A673 (cell line): ENCODE data around the gene CC2D1A. TPM values are rescaled to one million over a fixed set of nuclear protein-coding genes. Genes with fewer than 3 reads are reported as not detected.

Experiments used
- BruUV-seq: library from RNA; stranded (reverse); fragments of 400-500 nt; replicated peaks from 2 replicates; lab custom pipeline; 2021; lab: Mats Ljungman, UMichigan
- CTCF ChIA-PET: fragments of 300-600 bp; sonication (Branson Sonifier 250); formaldehyde crosslinking; loops from one replicate; lab custom pipeline; 2022; ENCODE audit warnings: antibody characterized with exemption; lab: Charles Lee
- POLR2A ChIA-PET: fragments of 300-600 bp; sonication (Branson Sonifier 250); formaldehyde crosslinking; loops from one replicate; lab custom pipeline; 2022; ENCODE audit warnings: antibody characterized with exemption; ENCODE audit not compliant: low non-redundant PET; lab: Charles Lee
- DNase-seq: peaks from one replicate; pipeline ENCODE4 v3.0.0-alpha.2; 2015; ENCODE audit warnings: low spot score
- H3K27ac ChIP-seq: fragments of 200-600 bp; sonication (generic); 2 replicates; pipeline ENCODE4 v1.5.1; 2016; ENCODE audit warnings: mixed run types, low read depth, mild to moderate bottlenecking, mixed read lengths, antibody characterized with exemption, low read length; ENCODE audit not compliant: poor library complexity, severe bottlenecking
- H3K27me3 ChIP-seq: fragments of 200-600 bp; sonication (generic); replicated peaks from 2 replicates; pipeline ENCODE4 v1.6.1; 2017; ENCODE audit warnings: mixed run types, low read depth, mild to moderate bottlenecking, mixed read lengths, antibody characterized with exemption, low read length; ENCODE audit not compliant: insufficient read depth, poor library complexity
- H3K36me3 ChIP-seq: fragments of 200-600 bp; sonication (generic); 2 replicates; pipeline ENCODE4 v1.6.1; 2016; ENCODE audit warnings: mixed run types, mild to moderate bottlenecking, mixed read lengths, antibody characterized with exemption, low read length; ENCODE audit not compliant: insufficient read depth, poor library complexity, severe bottlenecking
- H3K4me1 ChIP-seq: fragments of 200-600 bp; sonication (generic); 2 replicates; pipeline ENCODE4 v1.6.1; 2017; ENCODE audit warnings: mixed run types, mild to moderate bottlenecking, mixed read lengths, antibody characterized with exemption, low read length; ENCODE audit not compliant: insufficient read depth, poor library complexity, severe bottlenecking
- H3K4me3 ChIP-seq: fragments of 200-600 bp; sonication (generic); 2 replicates; pipeline ENCODE4 v1.5.1; 2016; ENCODE audit warnings: low read depth, mixed run types, mild to moderate bottlenecking, mixed read lengths, low read length; ENCODE audit not compliant: poor library complexity, severe bottlenecking
- H3K9me3 ChIP-seq: fragments of 200-600 bp; sonication (generic); 2 replicates; pipeline ENCODE4 v1.6.1; 2016; ENCODE audit warnings: mixed run types, low read depth, mild to moderate bottlenecking, mixed read lengths, antibody characterized with exemption, low read length; ENCODE audit not compliant: poor library complexity, severe bottlenecking
- EZH2 ChIP-seq: fragments of 200-600 bp; sonication (generic); IDR thresholded peaks from 2 replicates; pipeline ENCODE4 v1.6.1; 2017; ENCODE audit warnings: borderline replicate concordance, low read depth, mild to moderate bottlenecking, mixed read lengths, antibody characterized with exemption, low read length; ENCODE audit not compliant: poor library complexity, severe bottlenecking
- intact Hi-C: fragments of 100-400 bp; cut with micrococcal nuclease; formaldehyde crosslinking; loops from one replicate; pipeline ENCODE4 v1.10.0; 2022; ENCODE audit not compliant: unreplicated experiment
- total RNA-seq: library from RNA; stranded (reverse); gene quantifications from 2 replicates; pipeline ENCODE4 v1.2.3, GENCODE V29; 2021
- TF ChIP-seq, protein P1 (sequence below): fragments of 300-800, 200-600 bp; sonication (generic); conservative IDR thresholded peaks from 2 replicates; pipeline ENCODE4 v1.5.1; 2017; ENCODE audit warnings: low read depth, mild to moderate bottlenecking, antibody characterized with exemption, low read length, moderate library complexity, mixed read lengths

The CC2D1A gene
- total RNA-seq, 1 experiment from 2014 or later, result 38.6 TPM

DNA sequence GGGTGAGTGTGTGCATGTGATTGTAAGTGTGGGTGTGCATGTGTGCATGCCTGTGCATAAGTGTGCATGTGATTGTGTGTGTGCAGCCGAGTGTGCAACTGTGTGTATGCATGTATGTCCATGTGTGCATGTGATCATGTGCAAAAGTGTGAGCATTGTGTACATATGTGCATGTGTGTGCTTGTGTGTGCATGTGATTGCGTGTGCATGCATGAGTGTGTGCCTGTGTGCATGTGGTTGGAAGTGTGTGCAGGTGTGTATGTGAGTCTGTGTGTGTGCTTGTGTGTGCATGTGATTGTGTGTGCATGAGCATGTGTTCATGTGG is 28.7 kb downstream of the CC2D1A start:
- no peaks in the 10 kb centered on the region for H3K9me3 ChIP-seq
- H3K36me3 ChIP-seq, result no peaks in the 10 kb centered on the region
- BruUV-seq, result no TSS peak
- H3K4me3 ChIP-seq, result no peak overlapping the region
- TF ChIP-seq, protein P1, sequence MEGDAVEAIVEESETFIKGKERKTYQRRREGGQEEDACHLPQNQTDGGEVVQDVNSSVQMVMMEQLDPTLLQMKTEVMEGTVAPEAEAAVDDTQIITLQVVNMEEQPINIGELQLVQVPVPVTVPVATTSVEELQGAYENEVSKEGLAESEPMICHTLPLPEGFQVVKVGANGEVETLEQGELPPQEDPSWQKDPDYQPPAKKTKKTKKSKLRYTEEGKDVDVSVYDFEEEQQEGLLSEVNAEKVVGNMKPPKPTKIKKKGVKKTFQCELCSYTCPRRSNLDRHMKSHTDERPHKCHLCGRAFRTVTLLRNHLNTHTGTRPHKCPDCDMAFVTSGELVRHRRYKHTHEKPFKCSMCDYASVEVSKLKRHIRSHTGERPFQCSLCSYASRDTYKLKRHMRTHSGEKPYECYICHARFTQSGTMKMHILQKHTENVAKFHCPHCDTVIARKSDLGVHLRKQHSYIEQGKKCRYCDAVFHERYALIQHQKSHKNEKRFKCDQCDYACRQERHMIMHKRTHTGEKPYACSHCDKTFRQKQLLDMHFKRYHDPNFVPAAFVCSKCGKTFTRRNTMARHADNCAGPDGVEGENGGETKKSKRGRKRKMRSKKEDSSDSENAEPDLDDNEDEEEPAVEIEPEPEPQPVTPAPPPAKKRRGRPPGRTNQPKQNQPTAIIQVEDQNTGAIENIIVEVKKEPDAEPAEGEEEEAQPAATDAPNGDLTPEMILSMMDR, result no peak
- TF ChIP-seq EZH2, result no peak
- DNase-seq, result no peak
- ChIA-PET CTCF (no interaction called here), POLR2A (no interaction called here)
- H3K27ac ChIP-seq, result no peak overlapping the region
- H3K27me3 ChIP-seq, result no peaks in the 10 kb centered on the region
- intact Hi-C loops, result no loop called here
- H3K4me1 ChIP-seq, result no peaks in the 10 kb centered on the region

DNA sequence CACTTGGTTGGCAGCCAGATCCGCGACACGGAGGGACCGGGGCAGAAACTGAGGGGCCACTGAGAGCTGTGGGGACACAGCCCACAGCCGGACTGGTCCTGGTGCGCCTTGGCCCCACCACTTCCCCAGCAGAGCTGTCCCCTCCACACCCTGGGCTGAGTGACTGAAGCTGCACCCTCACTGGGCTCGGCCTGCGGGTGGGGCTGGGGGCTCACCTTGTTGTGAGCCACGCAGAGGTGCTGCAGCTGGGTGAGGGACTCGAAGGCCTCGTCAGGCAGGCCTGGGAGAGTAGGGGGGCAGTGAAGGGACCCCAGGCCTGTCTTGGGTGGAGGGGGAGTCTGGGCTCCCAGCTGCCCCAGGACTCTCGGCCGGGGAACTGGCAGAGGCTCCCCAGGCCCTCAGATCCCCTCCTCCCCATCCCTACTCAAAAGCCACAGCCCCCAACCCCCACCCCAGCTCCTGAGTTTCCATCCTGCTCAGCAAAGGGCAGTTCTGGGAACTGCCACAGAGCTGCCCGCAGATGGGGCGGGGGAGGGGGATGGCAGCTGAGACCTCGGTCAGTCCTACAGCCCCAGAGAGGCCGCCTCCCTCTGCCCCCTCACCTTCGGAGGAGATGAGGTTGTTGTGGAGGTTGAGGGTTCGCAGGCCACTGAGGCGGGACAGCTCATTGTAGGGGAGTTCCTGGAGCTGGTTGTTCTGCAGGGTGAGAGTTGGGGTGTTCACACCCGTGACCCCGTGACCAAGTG is 29.9 kb downstream of the CC2D1A start:
- ChIA-PET POLR2A (no interaction called here), CTCF (interaction anchor here (0.6 kb wide), 1 partner anchor 47 kb away, joined by 3 read pairs; no protein-coding TSS in a partner anchor)
- Histone ChIP-seq H3K27ac (no peak overlapping the region), H3K27me3 (no peaks in the 10 kb centered on the region), H3K36me3 (no peaks in the 10 kb centered on the region), H3K9me3 (no peaks in the 10 kb centered on the region), H3K4me1 (no peaks in the 10 kb centered on the region), H3K4me3 (no peak overlapping the region)
- TF ChIP-seq, protein P1, result no peak
- TF ChIP-seq EZH2, result no peak
- BruUV-seq, result no TSS peak
- intact Hi-C loops, result no loop called here
- DNase-seq, result no peak

DNA sequence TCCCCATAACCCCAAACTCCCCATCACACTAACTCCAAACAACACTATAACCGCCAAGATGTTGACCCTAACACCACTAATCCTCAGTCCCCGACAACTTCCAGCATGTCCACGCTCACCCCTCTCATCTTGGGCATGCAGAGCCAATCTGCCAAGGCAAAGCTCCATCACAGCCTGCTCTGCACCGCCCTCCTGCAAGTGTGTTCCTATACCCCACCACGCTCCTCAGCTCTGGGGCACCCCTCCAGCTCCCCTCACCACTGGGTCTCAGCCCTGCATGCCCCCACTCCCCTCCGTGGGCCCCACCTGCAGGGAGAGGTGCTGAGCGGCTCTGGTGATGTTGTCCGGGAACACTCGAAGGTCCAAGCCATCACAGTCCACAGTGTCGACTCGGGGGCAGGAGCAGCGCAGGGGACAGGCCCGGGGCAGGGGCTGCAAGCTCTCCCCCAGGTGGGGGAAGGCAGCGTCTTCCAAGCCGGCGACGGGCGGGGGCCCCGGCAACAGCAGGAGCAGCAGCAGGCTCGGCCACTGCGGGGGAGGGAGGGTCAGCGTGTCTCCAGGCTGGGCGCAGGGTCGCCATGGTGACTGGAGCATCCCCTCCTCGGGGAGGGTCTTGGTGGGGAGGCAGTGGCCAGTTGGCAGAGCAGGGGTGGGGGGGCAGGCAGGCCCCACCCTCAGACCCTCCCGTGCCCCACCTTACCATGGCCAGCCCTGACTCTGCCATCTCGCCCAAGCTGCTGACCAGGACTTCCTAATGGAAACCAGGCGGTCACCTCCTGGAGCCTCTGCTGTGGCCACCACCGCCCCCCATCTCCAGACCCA is 31.7 kb downstream of the CC2D1A start:
- Histone ChIP-seq H3K27ac (no peak overlapping the region), H3K4me3 (no peak overlapping the region)
- DNase-seq, result no peak

More for the DNA sequence above, 31.7 kb downstream of the CC2D1A start:
- no peaks in the 10 kb centered on the region for H3K4me1 ChIP-seq
- ChIA-PET CTCF (no interaction called here), POLR2A (interaction anchor here (0.6 kb wide), 2 partner anchors 432 to 827 kb away, joined by 4 to 5 read pairs; no protein-coding TSS in a partner anchor)
- no TSS peak for BruUV-seq
- no peaks in the 10 kb centered on the region for H3K27me3 ChIP-seq
- H3K36me3 ChIP-seq, result no peaks in the 10 kb centered on the region
- no peaks in the 10 kb centered on the region for H3K9me3 ChIP-seq
- TF ChIP-seq, protein P1, result no peak
- no peak for TF ChIP-seq EZH2
- intact Hi-C loops, result no loop called here
